Loucy (cell line): ENCODE measurements around the gene SAMD5.

Source experiments
- H2AFZ ChIP-seq: fragments of 200-600 bp; sonication (generic); 2 replicates; pipeline ENCODE4 v1.6.0; 2016; ENCODE audit warnings: antibody characterized with exemption, mild to moderate bottlenecking, low read length, moderate library complexity
- H3F3A ChIP-seq: fragments of 200-600 bp; 2 replicates; pipeline ENCODE4 v1.6.0; 2016; ENCODE audit warnings: antibody characterized with exemption, low read depth, mild to moderate bottlenecking
- H3K27me3 ChIP-seq: fragments of 200-600 bp; sonication (generic); 2 replicates; pipeline ENCODE4 v1.6.1; 2014; ENCODE audit warnings: low read length, mild to moderate bottlenecking; ENCODE audit not compliant: insufficient read depth, poor library complexity, severe bottlenecking
- H3K36me3 ChIP-seq: fragments of 200-600 bp; sonication (generic); 2 replicates; pipeline ENCODE4 v1.6.1; 2016; ENCODE audit warnings: low read length; ENCODE audit not compliant: insufficient read depth
- H3K4me1 ChIP-seq: fragments of 200-600 bp; sonication (generic); 2 replicates; pipeline ENCODE4 v1.5.1; 2014; ENCODE audit warnings: low read length, mild to moderate bottlenecking; ENCODE audit not compliant: insufficient read depth, poor library complexity, severe bottlenecking
- H3K4me2 ChIP-seq: fragments of 200-600 bp; sonication (generic); 2 replicates; pipeline ENCODE4 v1.6.0; 2014; ENCODE audit warnings: antibody characterized with exemption, low read length, low read depth, mild to moderate bottlenecking; ENCODE audit not compliant: poor library complexity, severe bottlenecking
- H3K4me3 ChIP-seq: fragments of 200-600 bp; sonication (generic); 2 replicates; pipeline ENCODE4 v1.5.1; 2014; ENCODE audit warnings: low read length, mild to moderate bottlenecking, mixed read lengths; ENCODE audit not compliant: poor library complexity, severe bottlenecking
- H3K79me2 ChIP-seq: fragments of 200-600 bp; sonication (generic); 2 replicates; pipeline ENCODE4 v1.6.1; 2014; ENCODE audit warnings: low read length; ENCODE audit not compliant: insufficient read depth
- H3K9ac ChIP-seq: fragments of 200-600 bp; sonication (generic); 2 replicates; pipeline ENCODE4 v1.6.0; 2014; ENCODE audit warnings: mild to moderate bottlenecking, low read depth, low read length, moderate library complexity; ENCODE audit not compliant: poor library complexity, severe bottlenecking
- H3K9me2 ChIP-seq: fragments of 200-600 bp; sonication (generic); replicated peaks from 2 replicates; pipeline ENCODE4 v1.6.1; 2016; ENCODE audit warnings: low read depth, low read length, mixed read lengths
- H3K9me3 ChIP-seq: fragments of 200-600 bp; sonication (generic); 2 replicates; pipeline ENCODE4 v1.6.1; 2014; ENCODE audit warnings: mild to moderate bottlenecking, antibody characterized with exemption, low read length, low read depth; ENCODE audit not compliant: insufficient read depth
- H4K20me1 ChIP-seq: fragments of 200-600 bp; sonication (generic); 2 replicates; pipeline ENCODE4 v1.6.0; 2014; ENCODE audit warnings: antibody characterized with exemption, low read length, mild to moderate bottlenecking; ENCODE audit not compliant: insufficient read depth, poor library complexity, severe bottlenecking
- EZH2phosphoT487 ChIP-seq: fragments of 200-600 bp; IDR thresholded peaks from 2 replicates; pipeline ENCODE4 v1.6.1; 2018; ENCODE audit warnings: antibody characterized with exemption, mild to moderate bottlenecking, moderate library complexity, borderline replicate concordance
- TF ChIP-seq, protein P1 (sequence below): fragments of 200-600 bp; sonication (generic); conservative IDR thresholded peaks from 2 replicates; pipeline ENCODE4 v1.5.1; 2014; ENCODE audit warnings: mild to moderate bottlenecking, antibody characterized with exemption, low read length

SAMD5 gene

DNA sequence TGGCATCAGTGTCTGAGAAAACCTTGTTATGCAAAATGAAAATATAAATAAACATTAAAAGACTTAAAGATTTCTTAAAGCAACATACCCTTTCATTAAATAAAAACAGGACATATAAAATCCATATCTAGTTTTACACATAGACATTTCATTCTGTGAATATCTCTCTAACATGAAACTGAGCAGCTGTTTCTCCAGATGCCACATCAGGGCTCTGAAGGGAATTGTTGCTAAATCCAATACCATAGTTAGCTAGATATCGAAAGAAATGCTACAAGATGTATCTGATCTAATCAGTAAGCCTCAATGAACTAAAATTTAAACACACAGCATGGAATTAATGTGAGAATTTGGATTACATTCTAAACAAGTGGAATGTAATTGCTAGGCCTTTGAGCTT, 74.5 kb downstream of the SAMD5 start:
- H3K9me2 ChIP-seq, result no peaks in the 10 kb centered on the region
- H3F3A ChIP-seq, result no peaks in the 10 kb centered on the region
- H3K9me3 ChIP-seq, result peaks cover 4% of the 10 kb centered on the region; the same call in 1 of the 2 replicates
- H2AFZ ChIP-seq, result no peak overlapping the region
- no peaks in the 10 kb centered on the region for H3K27me3 ChIP-seq
- H3K9ac ChIP-seq, result no peak overlapping the region
- no peak overlapping the region for H3K4me3 ChIP-seq
- no peak for TF ChIP-seq EZH2phosphoT487
- TF ChIP-seq, protein P1, sequence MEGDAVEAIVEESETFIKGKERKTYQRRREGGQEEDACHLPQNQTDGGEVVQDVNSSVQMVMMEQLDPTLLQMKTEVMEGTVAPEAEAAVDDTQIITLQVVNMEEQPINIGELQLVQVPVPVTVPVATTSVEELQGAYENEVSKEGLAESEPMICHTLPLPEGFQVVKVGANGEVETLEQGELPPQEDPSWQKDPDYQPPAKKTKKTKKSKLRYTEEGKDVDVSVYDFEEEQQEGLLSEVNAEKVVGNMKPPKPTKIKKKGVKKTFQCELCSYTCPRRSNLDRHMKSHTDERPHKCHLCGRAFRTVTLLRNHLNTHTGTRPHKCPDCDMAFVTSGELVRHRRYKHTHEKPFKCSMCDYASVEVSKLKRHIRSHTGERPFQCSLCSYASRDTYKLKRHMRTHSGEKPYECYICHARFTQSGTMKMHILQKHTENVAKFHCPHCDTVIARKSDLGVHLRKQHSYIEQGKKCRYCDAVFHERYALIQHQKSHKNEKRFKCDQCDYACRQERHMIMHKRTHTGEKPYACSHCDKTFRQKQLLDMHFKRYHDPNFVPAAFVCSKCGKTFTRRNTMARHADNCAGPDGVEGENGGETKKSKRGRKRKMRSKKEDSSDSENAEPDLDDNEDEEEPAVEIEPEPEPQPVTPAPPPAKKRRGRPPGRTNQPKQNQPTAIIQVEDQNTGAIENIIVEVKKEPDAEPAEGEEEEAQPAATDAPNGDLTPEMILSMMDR, result no peak
- no peaks in the 10 kb centered on the region for H3K4me1 ChIP-seq
- no peak overlapping the region for H3K4me2 ChIP-seq
- H3K36me3 ChIP-seq, result no peaks in the 10 kb centered on the region
- H4K20me1 ChIP-seq, result no peaks in the 10 kb centered on the region
- H3K79me2 ChIP-seq, result no peaks in the 10 kb centered on the region

GRCh38 chr6:147585256-147585655, 76.8 kb downstream of the SAMD5 start:
- no peaks in the 10 kb centered on the region for H3K9me2 ChIP-seq
- no peak overlapping the region for H2AFZ ChIP-seq
- no peaks in the 10 kb centered on the region for H3K27me3 ChIP-seq
- H3K79me2 ChIP-seq, result no peaks in the 10 kb centered on the region
- no peaks in the 10 kb centered on the region for H3K36me3 ChIP-seq
- H3K9ac ChIP-seq, result no peak overlapping the region
- no peaks in the 10 kb centered on the region for H4K20me1 ChIP-seq
- no peaks in the 10 kb centered on the region for H3K4me1 ChIP-seq
- H3K9me3 ChIP-seq, result no peaks in the 10 kb centered on the region
- no peak overlapping the region for H3K4me3 ChIP-seq
- no peak overlapping the region for H3K4me2 ChIP-seq
- H3F3A ChIP-seq, result no peaks in the 10 kb centered on the region
- no peak for TF ChIP-seq EZH2phosphoT487
- TF ChIP-seq, protein P1, result peak; percentile 23

- Histone ChIP-seq H2AFZ (no peak overlapping the region), H3K9ac (no peak overlapping the region), H3K4me3 (no peak overlapping the region), H3K9me2 (no peaks in the 10 kb centered on the region), H3K4me1 (no peaks in the 10 kb centered on the region), H3K4me2 (no peak overlapping the region), H3F3A (no peaks in the 10 kb centered on the region), H4K20me1 (no peaks in the 10 kb centered on the region), H3K79me2 (no peaks in the 10 kb centered on the region), H3K36me3 (no peaks in the 10 kb centered on the region), H3K27me3 (no peaks in the 10 kb centered on the region), H3K9me3 (no peaks in the 10 kb centered on the region)
- TF ChIP-seq EZH2phosphoT487, result no peak
- TF ChIP-seq, protein P1, result no peak
Measured at GRCh38 chr6:147586044-147586443, 77.6 kb downstream of the SAMD5 start.
